A549 (cell line): ENCODE measurements around the gene TMEM223.

Source experiments
- CBX8 ChIP-seq: fragments of 200-600 bp; sonication (generic); IDR thresholded peaks from 2 replicates; pipeline ENCODE4 v1.6.1; 2016
- JUNB ChIP-seq: fragments of >200 bp; sonication (Bioruptor Twin); formaldehyde crosslinking; IDR thresholded peaks from 2 replicates; pipeline ENCODE4 v1.6.1; 2016
- POLR2A ChIP-seq: IDR thresholded peaks from 2 replicates; pipeline ENCODE4 v1.6.1; 2012; ENCODE audit warnings: mild to moderate bottlenecking, low read length
- RFX5 ChIP-seq: fragments of 450-650 bp; IDR thresholded peaks from 2 replicates; pipeline ENCODE4 v1.7.1; 2014; ENCODE audit warnings: antibody characterized with exemption, mild to moderate bottlenecking, moderate library complexity

GRCh38 chr11:62804310-62805075, 12.7 kb upstream of the TMEM223 start:
- TF ChIP-seq CBX8 (no peak), JUNB (no peak), RFX5 (no peak), POLR2A (no peak)
